ENCODE results near the gene TTC39B.

Gene TTC39B

GRCh38 chr9:15182730-15183129, 124.3 kb downstream of the TTC39B start:
- H3K36me3 Mint-ChIP-seq (ENCODE audit: low read depth) = peaks cover 59% of the 10 kb centered on the region
- no peak overlapping the region for H3K27ac Mint-ChIP-seq
- no peaks in the 10 kb centered on the region for H3K27me3 Mint-ChIP-seq (ENCODE audit: low read depth)
- H3K9me3 Mint-ChIP-seq = no peaks in the 10 kb centered on the region
- H3K4me3 Mint-ChIP-seq = no peak overlapping the region
- peaks cover 10% of the 10 kb centered on the region for H3K4me1 Mint-ChIP-seq (ENCODE audit: low read depth)
- DNase-seq (ENCODE audit: low spot score) = no peak

- no peaks in the 10 kb centered on the region for H3K9me3 Mint-ChIP-seq
- H3K27ac Mint-ChIP-seq = no peak overlapping the region
- no peak overlapping the region for H3K4me3 Mint-ChIP-seq
- H3K36me3 Mint-ChIP-seq (ENCODE audit: low read depth) = peaks cover 57% of the 10 kb centered on the region
- no peaks in the 10 kb centered on the region for H3K27me3 Mint-ChIP-seq (ENCODE audit: low read depth)
- peaks cover 10% of the 10 kb centered on the region for H3K4me1 Mint-ChIP-seq (ENCODE audit: low read depth)
- DNase-seq (ENCODE audit: low spot score) = no peak
Measured at GRCh38 chr9:15182101-15182551, 124.9 kb downstream of the TTC39B start.

- no peaks in the 10 kb centered on the region for H3K27me3 Mint-ChIP-seq (ENCODE audit: low read depth)
- no peak for DNase-seq (ENCODE audit: low spot score)
- H3K9me3 Mint-ChIP-seq = no peaks in the 10 kb centered on the region
- peaks cover 54% of the 10 kb centered on the region for H3K36me3 Mint-ChIP-seq (ENCODE audit: low read depth)
- H3K4me3 Mint-ChIP-seq = no peak overlapping the region
- no peak overlapping the region for H3K27ac Mint-ChIP-seq
- peaks cover 10% of the 10 kb centered on the region for H3K4me1 Mint-ChIP-seq (ENCODE audit: low read depth)
Measured at GRCh38 chr9:15180124-15180523, 126.9 kb downstream of the TTC39B start.

- H3K9me3 Mint-ChIP-seq = no peaks in the 10 kb centered on the region
- DNase-seq (ENCODE audit: low spot score) = no peak
- H3K4me1 Mint-ChIP-seq (ENCODE audit: low read depth) = peaks cover 10% of the 10 kb centered on the region
- no peaks in the 10 kb centered on the region for H3K27me3 Mint-ChIP-seq (ENCODE audit: low read depth)
- H3K4me3 Mint-ChIP-seq = no peak overlapping the region
- H3K36me3 Mint-ChIP-seq (ENCODE audit: low read depth) = peaks cover 59% of the 10 kb centered on the region
- no peak overlapping the region for H3K27ac Mint-ChIP-seq
Measured at GRCh38 chr9:15178631-15179030, 128.4 kb downstream of the TTC39B start.

- H3K4me1 Mint-ChIP-seq (ENCODE audit: low read depth) = peaks cover 9% of the 10 kb centered on the region
- DNase-seq (ENCODE audit: low spot score) = no peak
- no peak overlapping the region for H3K4me3 Mint-ChIP-seq
- no peak overlapping the region for H3K27ac Mint-ChIP-seq
- no peaks in the 10 kb centered on the region for H3K9me3 Mint-ChIP-seq
- H3K36me3 Mint-ChIP-seq (ENCODE audit: low read depth) = peaks cover 63% of the 10 kb centered on the region
- no peaks in the 10 kb centered on the region for H3K27me3 Mint-ChIP-seq (ENCODE audit: low read depth)
Measured at GRCh38 chr9:15176836-15177235, 130.2 kb downstream of the TTC39B start.

- no peaks in the 10 kb centered on the region for H3K9me3 Mint-ChIP-seq
- H3K36me3 Mint-ChIP-seq (ENCODE audit: low read depth) = peaks cover 3% of the 10 kb centered on the region
Measured at GRCh38 chr9:15163931-15164330, 143.1 kb downstream of the TTC39B start.

GRCh38 chr9:15161753-15162152, 145.3 kb downstream of the TTC39B start:
- Mint-ChIP-seq H3K27ac (no peak overlapping the region), H3K4me1 (ENCODE audit: low read depth) (no peaks in the 10 kb centered on the region), H3K36me3 (ENCODE audit: low read depth) (peaks cover 2% of the 10 kb centered on the region), H3K27me3 (ENCODE audit: low read depth) (peaks cover 2% of the 10 kb centered on the region), H3K9me3 (no peaks in the 10 kb centered on the region), H3K4me3 (no peak overlapping the region)
- no peak for DNase-seq (ENCODE audit: low spot score)

More at GRCh38 chr9:15163931-15164330, 143.1 kb downstream of the TTC39B start:
- Mint-ChIP-seq H3K4me3 (no peak overlapping the region), H3K4me1 (ENCODE audit: low read depth) (no peaks in the 10 kb centered on the region), H3K27me3 (ENCODE audit: low read depth) (no peaks in the 10 kb centered on the region), H3K27ac (no peak overlapping the region)
- DNase-seq (ENCODE audit: low spot score) = no peak

GRCh38 chr9:15160673-15161072, 146.3 kb downstream of the TTC39B start:
- no peak for DNase-seq (ENCODE audit: low spot score)
- Mint-ChIP-seq H3K27ac (no peak overlapping the region), H3K4me1 (ENCODE audit: low read depth) (no peaks in the 10 kb centered on the region)

GRCh38 chr9:15158064-15158463, 149.0 kb downstream of the TTC39B start:
- no peak for DNase-seq (ENCODE audit: low spot score)
- Mint-ChIP-seq H3K36me3 (ENCODE audit: low read depth) (no peaks in the 10 kb centered on the region), H3K4me1 (ENCODE audit: low read depth) (no peaks in the 10 kb centered on the region), H3K9me3 (no peaks in the 10 kb centered on the region), H3K4me3 (no peak overlapping the region), H3K27me3 (ENCODE audit: low read depth) (peaks cover 9% of the 10 kb centered on the region), H3K27ac (no peak overlapping the region)

More at GRCh38 chr9:15160673-15161072, 146.3 kb downstream of the TTC39B start:
- Mint-ChIP-seq H3K9me3 (no peaks in the 10 kb centered on the region), H3K4me3 (no peak overlapping the region), H3K36me3 (ENCODE audit: low read depth) (peaks cover 2% of the 10 kb centered on the region), H3K27me3 (ENCODE audit: low read depth) (peaks cover 5% of the 10 kb centered on the region)

GRCh38 chr9:15157381-15157780, 149.6 kb downstream of the TTC39B start:
- Mint-ChIP-seq H3K36me3 (ENCODE audit: low read depth) (no peaks in the 10 kb centered on the region), H3K9me3 (no peaks in the 10 kb centered on the region), H3K4me1 (ENCODE audit: low read depth) (no peaks in the 10 kb centered on the region), H3K27ac (no peak overlapping the region), H3K27me3 (ENCODE audit: low read depth) (peaks cover 9% of the 10 kb centered on the region), H3K4me3 (no peak overlapping the region)
- no peak for DNase-seq (ENCODE audit: low spot score)

GRCh38 chr9:15156241-15156640, 150.8 kb downstream of the TTC39B start:
- H3K4me3 Mint-ChIP-seq = no peak overlapping the region
- H3K9me3 Mint-ChIP-seq = no peaks in the 10 kb centered on the region
- no peak overlapping the region for H3K27ac Mint-ChIP-seq
- no peak for DNase-seq (ENCODE audit: low spot score)
- no peaks in the 10 kb centered on the region for H3K36me3 Mint-ChIP-seq (ENCODE audit: low read depth)
- no peaks in the 10 kb centered on the region for H3K4me1 Mint-ChIP-seq (ENCODE audit: low read depth)
- H3K27me3 Mint-ChIP-seq (ENCODE audit: low read depth) = peaks cover 9% of the 10 kb centered on the region

GRCh38 chr9:15155826-15156225, 151.2 kb downstream of the TTC39B start:
- no peaks in the 10 kb centered on the region for H3K9me3 Mint-ChIP-seq
- no peak for DNase-seq (ENCODE audit: low spot score)
- no peak overlapping the region for H3K27ac Mint-ChIP-seq
- H3K4me1 Mint-ChIP-seq (ENCODE audit: low read depth) = no peaks in the 10 kb centered on the region
- peaks cover 9% of the 10 kb centered on the region for H3K27me3 Mint-ChIP-seq (ENCODE audit: low read depth)
- no peaks in the 10 kb centered on the region for H3K36me3 Mint-ChIP-seq (ENCODE audit: low read depth)
- H3K4me3 Mint-ChIP-seq = no peak overlapping the region

- Mint-ChIP-seq H3K27me3 (ENCODE audit: low read depth) (peaks cover 9% of the 10 kb centered on the region), H3K4me3 (no peak overlapping the region), H3K4me1 (ENCODE audit: low read depth) (no peaks in the 10 kb centered on the region), H3K36me3 (ENCODE audit: low read depth) (no peaks in the 10 kb centered on the region), H3K27ac (no peak overlapping the region), H3K9me3 (no peaks in the 10 kb centered on the region)
- DNase-seq (ENCODE audit: low spot score) = no peak
Measured at GRCh38 chr9:15155323-15155722, 151.7 kb downstream of the TTC39B start.

- DNase-seq (ENCODE audit: low spot score) = no peak
- no peaks in the 10 kb centered on the region for H3K9me3 Mint-ChIP-seq
- no peaks in the 10 kb centered on the region for H3K4me1 Mint-ChIP-seq (ENCODE audit: low read depth)
- no peak overlapping the region for H3K4me3 Mint-ChIP-seq
- peaks cover 9% of the 10 kb centered on the region for H3K27me3 Mint-ChIP-seq (ENCODE audit: low read depth)
- H3K27ac Mint-ChIP-seq = no peak overlapping the region
- H3K36me3 Mint-ChIP-seq (ENCODE audit: low read depth) = no peaks in the 10 kb centered on the region
Measured at GRCh38 chr9:15154677-15155076, 152.3 kb downstream of the TTC39B start.

GRCh38 chr9:15153961-15154360, 153.1 kb downstream of the TTC39B start:
- no peak overlapping the region for H3K4me3 Mint-ChIP-seq
- no peaks in the 10 kb centered on the region for H3K36me3 Mint-ChIP-seq (ENCODE audit: low read depth)
- H3K4me1 Mint-ChIP-seq (ENCODE audit: low read depth) = no peaks in the 10 kb centered on the region
- H3K9me3 Mint-ChIP-seq = no peaks in the 10 kb centered on the region
- peaks cover 9% of the 10 kb centered on the region for H3K27me3 Mint-ChIP-seq (ENCODE audit: low read depth)
- DNase-seq (ENCODE audit: low spot score) = no peak
- H3K27ac Mint-ChIP-seq = no peak overlapping the region
